Lower leg skin (tissue), 4 donors: ENCODE measurements around the gene PIEZO2. TPM values are rescaled to one million over a fixed set of nuclear protein-coding genes. Genes with fewer than 3 reads are reported as not detected.

Experiments used
- DNase-seq, 2 donors: peaks; one replicate each; pipeline ENCODE4 v3.0.0-alpha.2; 2019; ENCODE audit warnings: low spot score in 2 of 2
- H3K4me3 ChIP-seq: fragments of 200-600 bp; sonication (generic); 2 replicates; pipeline ENCODE4 v1.5.1; 2017; ENCODE audit warnings: mild to moderate bottlenecking, low read depth; ENCODE audit not compliant: poor library complexity, severe bottlenecking
- CTCF ChIP-seq, 3 donors: fragments of 450-650 bp; IDR thresholded peaks; one replicate each; pipeline ENCODE4 v1.5.1; 2016; ENCODE audit warnings: antibody characterized with exemption in 3 of 3, mild to moderate bottlenecking in 3 of 3, moderate library complexity in 2 of 3
- POLR2A ChIP-seq, 2 donors: fragments of 450-650 bp; IDR thresholded peaks; one replicate each; pipeline ENCODE4 v1.6.1; 2016 to 2017; ENCODE audit warnings: antibody characterized with exemption in 2 of 2, mild to moderate bottlenecking in 1 of 2, moderate library complexity in 1 of 2
- WGBS, 2 donors: methylation state at CpG; one replicate each; pipeline ENCODE4 v1.1.5; 2018; 5-methylcytosine and 5-hydroxymethylcytosine counted together
- intact Hi-C: fragments of 100-400 bp; cut with DNase I; formaldehyde crosslinking; loops from one replicate; pipeline ENCODE4 v1.15.0; 2023; ENCODE audit warnings: low total_unique reads
- total RNA-seq, 4 donors: library from RNA; depleted of rRNA; stranded (reverse); fragments of >200 nt; gene quantifications; one replicate each; pipeline ENCODE4 v1.1.0, GENCODE V29; 2016

PIEZO2 gene
- total RNA-seq, 4 donors from 2014 or later, result 0.30 to 1.8 (median 0.64) TPM

GRCh38 chr18:10750191-10751035, 399.0 kb downstream of the PIEZO2 start:
- 58 to 62% methylated on average over 5 of the region's 5 CpGs for whole genome bisulfite sequencing, 2 donors
- H3K4me3 ChIP-seq, result no peak overlapping the region
- intact Hi-C loops, result no loop called here
- no peak for DNase-seq
- no peak for TF ChIP-seq POLR2A (IDR thresholded peaks at IDR 0.05)
- no peak for TF ChIP-seq CTCF (IDR thresholded peaks at IDR 0.05)

- no peak overlapping the region for H3K4me3 ChIP-seq
- no peak for DNase-seq
- WGBS, 2 donors, result 83 to 91% methylated on average over 1 of the region's 1 CpG
- TF ChIP-seq CTCF (IDR thresholded peaks at IDR 0.05) (no peak), POLR2A (IDR thresholded peaks at IDR 0.05) (no peak)
- intact Hi-C loops, result no loop called here
Measured at GRCh38 chr18:10748641-10749040, 400.7 kb downstream of the PIEZO2 start.

- intact Hi-C loops, result no loop called here
- no peak for DNase-seq
- no peak overlapping the region for H3K4me3 ChIP-seq
- TF ChIP-seq POLR2A (IDR thresholded peaks at IDR 0.05) (no peak), CTCF (IDR thresholded peaks at IDR 0.05) (no peak)
- 89 to 91% methylated on average over 3 of the region's 3 CpGs for WGBS, 2 donors
Measured at GRCh38 chr18:10745971-10746370, 403.4 kb downstream of the PIEZO2 start.

- intact Hi-C loops, result no loop called here
- TF ChIP-seq POLR2A (IDR thresholded peaks at IDR 0.05) (no peak), CTCF (IDR thresholded peaks at IDR 0.05) (no peak)
- H3K4me3 ChIP-seq, result no peak overlapping the region
- DNase-seq, result no peak
- 84% methylated on average over 8 of the region's 8 CpGs for WGBS, 2 donors
Measured at GRCh38 chr18:10745219-10745618, 404.1 kb downstream of the PIEZO2 start.

- DNase-seq, result no peak
- H3K4me3 ChIP-seq, result no peak overlapping the region
- WGBS, 2 donors, result 81% methylated on average over 5 of the region's 5 CpGs
- TF ChIP-seq POLR2A (IDR thresholded peaks at IDR 0.05) (no peak), CTCF (IDR thresholded peaks at IDR 0.05) (no peak)
- intact Hi-C loops, result no loop called here
Measured at GRCh38 chr18:10743766-10744165, 405.6 kb downstream of the PIEZO2 start.

- DNase-seq, result no peak
- 80 to 84% methylated on average over 3 of the region's 3 CpGs for WGBS, 2 donors
- H3K4me3 ChIP-seq, result no peak overlapping the region
- intact Hi-C loops, result no loop called here
- no peak for TF ChIP-seq POLR2A (IDR thresholded peaks at IDR 0.05)
- TF ChIP-seq CTCF (IDR thresholded peaks at IDR 0.05), result no peak
Measured at GRCh38 chr18:10739152-10739551, 410.2 kb downstream of the PIEZO2 start.
